EL (cell line): ENCODE results near the gene TRIM31.
A peak's percentile ranks its signal among the peaks of the same experiment; 100 is the strongest.
"Not testable (repeated sequence)": the region's sequence is repeated elsewhere in the genome, so short reads cannot be mapped to it uniquely, and the experiment has no call there.

Experiments used
- DNase-seq: peaks from one replicate; pipeline ENCODE4 v3.0.0-alpha.2; 2016

Gene TRIM31

DNA sequence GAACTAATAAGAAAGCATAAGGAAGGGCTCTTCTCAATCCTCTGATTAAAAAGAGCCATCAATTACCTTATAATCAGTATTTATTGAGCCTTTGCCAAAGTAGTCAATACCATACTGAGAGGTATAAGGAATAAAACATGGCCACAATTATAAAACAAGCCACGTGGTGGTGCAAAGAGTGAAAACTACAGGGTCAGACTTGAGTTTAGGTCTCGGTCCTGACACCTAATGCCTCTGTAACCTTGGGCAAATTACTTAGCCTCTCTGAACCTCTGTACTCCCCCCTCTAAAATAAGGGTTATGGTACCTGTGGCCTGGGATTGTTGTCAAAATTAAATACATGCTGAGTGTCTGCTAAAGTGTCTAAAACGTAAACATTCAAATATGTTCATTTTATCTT lies 36.3 kb upstream of the TRIM31 start:
- no peak for DNase-seq

DNA sequence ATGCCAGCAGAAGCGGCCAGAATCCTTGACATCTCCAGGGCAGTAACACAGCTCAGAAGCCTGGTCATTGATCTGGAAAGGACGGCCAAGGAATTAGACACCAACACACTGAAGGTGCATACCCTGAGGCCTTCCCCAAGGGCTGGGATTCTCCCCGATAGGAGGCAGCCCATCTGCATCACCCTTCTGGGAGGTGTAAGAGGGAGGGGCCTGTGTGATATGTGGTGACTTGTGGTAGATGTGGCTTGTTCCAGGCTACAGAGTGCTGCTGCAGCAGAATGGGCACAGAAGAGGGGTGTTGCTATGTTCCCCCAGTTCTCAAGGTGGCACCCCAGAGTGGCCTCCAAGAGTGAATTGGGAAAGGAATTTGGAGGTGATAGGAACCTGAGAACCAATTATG lies 34.2 kb upstream of the TRIM31 start:
- no peak for DNase-seq

DNA sequence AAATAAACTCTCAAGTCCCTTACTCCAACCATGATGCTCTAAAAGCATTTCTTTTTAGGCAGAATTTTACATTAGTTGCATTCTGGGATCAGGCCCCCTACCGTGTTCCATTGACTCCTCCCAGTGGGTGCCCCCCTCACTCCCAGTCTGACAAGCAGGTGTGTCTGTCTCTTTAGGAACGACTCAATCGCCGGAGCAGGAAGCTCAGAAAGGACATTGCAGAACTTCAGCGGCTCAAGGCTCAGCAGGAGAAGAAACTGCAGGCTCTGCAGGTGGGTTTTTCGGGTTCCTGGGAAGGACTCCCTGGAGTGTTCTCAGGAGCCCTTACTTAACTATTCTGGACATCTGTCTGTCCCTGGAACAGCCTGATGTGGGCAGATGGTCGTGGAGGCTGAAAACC lies 32.9 kb upstream of the TRIM31 start:
- no peak for DNase-seq

DNA sequence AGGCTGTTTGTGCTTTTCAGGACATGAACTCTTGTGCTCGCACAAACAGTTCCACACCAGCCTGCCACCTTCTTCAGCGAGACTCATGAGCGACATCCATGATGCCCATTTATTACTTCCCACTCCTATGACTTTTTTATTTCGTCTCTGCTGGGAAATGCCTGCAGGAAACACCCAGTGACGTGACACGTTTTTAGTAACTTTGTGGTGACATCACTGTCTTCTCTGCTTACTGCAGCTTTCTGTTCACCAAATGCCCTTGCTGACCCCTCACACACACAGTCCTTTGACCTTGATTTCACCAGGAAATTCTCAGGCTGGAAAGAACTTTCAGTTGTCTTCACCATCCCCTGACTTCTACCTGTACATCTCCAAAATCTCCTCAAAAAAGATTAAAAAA lies 31.9 kb upstream of the TRIM31 start:
- DNase-seq = no peak

DNA sequence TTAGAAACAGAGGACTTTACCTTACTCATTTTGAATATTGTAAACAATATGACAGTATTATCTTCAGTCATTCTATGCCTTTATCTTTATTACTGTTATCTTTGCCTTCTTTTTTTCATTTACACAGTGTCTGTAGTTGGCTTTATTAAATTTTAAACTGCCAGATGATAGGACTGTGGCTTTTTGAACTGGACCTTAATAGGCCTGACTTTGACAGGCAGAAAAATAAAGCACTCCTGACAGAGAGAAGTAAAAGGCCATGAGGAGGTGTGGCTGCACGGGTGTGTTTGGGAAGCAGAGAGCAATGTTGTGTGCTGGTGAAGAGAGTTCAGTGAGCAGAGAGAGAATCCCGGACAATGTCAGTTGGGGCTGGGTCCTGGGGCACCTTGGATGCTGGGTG lies 30.9 kb upstream of the TRIM31 start:
- no peak for DNase-seq

DNA sequence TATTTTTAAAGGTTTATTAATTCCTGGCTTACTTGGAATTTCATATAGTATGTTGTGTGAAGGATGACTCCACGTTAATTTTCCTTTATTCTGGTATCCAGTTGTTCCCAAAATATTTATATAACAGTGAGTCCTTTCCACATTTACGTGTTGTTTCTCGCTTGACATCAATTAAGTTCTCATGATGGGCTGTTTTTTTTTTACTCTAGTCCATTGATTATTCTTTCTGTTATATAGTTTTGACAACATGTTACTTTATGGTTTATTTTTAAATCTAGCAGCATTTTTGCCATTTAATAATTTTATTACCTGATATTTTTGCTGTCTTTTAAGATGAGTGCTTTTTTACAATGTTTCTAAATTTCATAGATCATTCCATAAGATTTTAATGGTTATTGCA lies 29.8 kb upstream of the TRIM31 start:
- no peak for DNase-seq

DNA sequence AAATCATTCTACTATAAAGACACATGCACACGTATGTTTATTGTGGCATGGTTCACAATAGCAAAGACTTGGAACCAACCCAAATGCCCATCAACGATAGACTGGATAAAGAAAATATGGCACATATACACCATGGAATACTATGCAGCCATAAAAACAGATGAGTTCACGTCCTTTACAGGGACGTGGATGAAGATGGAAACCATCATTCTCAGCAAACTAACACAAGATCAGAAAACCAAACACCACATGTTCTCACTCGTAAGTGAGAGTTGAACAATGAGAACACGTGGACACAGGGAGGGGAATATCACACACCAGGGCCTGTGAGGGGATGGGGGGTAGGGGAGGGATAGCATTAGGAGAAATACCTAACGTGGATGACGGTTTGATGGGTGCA lies 27.4 kb upstream of the TRIM31 start:
- not testable (repeated sequence) for DNase-seq

DNA sequence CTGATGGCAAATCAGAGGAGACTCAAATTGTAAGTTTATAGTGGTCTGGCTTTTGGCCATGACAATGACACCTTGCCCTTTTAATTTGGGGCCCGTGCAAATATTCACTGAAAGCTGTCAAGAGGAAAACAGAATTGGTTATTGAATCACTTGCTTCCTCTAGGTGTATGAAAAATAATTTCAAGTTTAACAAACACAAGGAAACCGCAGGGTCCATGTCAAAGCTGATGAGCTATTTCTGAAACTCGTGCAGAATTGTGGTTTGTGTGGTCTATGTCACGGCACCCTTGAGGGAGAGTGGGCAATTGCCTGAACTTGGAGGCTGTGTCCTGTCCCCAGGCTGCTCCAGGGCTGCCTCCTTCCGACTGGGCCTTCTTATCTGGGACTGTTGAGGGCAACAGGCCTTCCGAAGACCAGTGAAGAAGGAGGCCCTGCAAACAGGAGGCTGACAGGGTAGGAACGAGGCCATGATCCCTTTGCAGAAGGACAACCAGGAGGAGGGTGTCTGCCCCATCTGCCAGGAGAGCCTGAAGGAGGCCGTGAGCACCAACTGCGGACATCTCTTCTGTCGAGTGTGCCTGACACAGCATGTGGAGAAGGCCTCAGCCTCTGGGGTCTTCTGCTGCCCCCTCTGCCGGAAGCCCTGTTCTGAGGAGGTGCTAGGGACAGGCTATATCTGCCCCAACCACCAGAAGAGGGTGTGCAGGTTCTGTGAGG lies 23.8 kb upstream of the TRIM31 start:
- no peak for DNase-seq

DNA sequence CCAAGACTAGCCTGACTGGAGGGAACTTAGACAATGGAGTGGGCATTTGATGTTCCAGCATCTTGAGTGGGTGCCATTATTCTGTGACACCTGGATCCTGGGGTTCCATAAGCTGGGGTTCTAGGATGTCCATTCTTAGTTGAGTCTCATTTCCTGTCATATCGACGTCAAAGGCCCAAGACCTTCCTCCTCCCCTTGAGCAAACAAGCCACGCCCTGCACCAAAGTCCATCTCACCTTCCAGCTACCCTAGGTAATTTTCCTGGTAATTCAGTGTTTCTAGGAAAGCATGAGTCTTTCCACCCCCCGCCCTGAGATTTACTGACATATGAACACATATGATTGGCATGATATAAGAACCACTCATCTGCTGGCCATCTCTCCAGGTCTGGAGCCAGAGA lies 22.9 kb upstream of the TRIM31 start, which contains the start of gene TRIM40:
Gene TRIM40, plus strand, starts transcription at position 384 of the 400 bp plus-strand sequence. CDS start 897 bp downstream, outside the sequence.
- DNase-seq = no peak

DNA sequence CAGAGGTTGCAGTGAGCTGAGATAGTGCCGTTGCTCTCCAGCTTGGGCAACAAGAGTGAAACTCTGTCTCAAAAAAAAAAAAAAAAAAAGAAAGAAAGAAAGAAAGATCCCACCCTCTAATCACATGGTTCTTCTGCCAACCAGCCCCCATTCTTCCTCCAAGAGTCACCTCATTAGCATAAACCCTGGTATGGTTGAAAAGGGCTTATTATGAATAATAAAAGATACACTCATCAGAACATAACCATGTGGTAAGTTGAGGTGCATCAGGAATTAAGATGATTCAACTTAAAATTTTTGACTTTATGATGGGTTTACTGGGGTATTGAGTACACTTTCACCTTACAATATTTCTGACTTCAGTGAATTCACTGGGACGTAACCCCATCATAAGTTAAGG lies 22.3 kb upstream of the TRIM31 start:
- peak; percentile 12 for DNase-seq

DNA sequence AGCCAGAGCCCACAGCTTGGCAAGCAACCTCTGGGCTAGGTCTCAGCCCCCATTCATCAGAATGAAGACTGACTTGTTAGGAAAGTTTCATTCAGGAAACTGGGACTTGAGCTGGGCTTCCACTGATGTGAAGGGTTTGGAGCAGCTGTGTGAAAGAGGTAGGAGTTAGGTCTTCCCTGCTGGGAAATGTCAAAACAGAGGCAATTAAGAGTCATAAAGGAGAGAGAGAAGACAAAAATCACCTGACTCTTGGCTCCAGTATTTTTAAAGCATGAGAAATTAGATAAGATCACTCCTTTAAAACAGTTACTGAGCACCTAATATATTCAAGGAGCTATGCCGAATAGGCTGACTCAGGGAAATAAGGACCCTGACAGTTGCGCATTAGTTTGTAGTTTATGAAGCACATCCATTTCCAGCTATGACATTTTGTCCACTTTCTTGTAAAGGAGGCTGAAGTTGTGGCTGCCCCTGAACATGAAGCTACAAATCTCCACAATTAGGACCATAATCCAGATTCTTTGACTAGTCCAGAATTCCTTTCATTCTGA lies 19.1 kb upstream of the TRIM31 start:
- DNase-seq = no peak

DNA sequence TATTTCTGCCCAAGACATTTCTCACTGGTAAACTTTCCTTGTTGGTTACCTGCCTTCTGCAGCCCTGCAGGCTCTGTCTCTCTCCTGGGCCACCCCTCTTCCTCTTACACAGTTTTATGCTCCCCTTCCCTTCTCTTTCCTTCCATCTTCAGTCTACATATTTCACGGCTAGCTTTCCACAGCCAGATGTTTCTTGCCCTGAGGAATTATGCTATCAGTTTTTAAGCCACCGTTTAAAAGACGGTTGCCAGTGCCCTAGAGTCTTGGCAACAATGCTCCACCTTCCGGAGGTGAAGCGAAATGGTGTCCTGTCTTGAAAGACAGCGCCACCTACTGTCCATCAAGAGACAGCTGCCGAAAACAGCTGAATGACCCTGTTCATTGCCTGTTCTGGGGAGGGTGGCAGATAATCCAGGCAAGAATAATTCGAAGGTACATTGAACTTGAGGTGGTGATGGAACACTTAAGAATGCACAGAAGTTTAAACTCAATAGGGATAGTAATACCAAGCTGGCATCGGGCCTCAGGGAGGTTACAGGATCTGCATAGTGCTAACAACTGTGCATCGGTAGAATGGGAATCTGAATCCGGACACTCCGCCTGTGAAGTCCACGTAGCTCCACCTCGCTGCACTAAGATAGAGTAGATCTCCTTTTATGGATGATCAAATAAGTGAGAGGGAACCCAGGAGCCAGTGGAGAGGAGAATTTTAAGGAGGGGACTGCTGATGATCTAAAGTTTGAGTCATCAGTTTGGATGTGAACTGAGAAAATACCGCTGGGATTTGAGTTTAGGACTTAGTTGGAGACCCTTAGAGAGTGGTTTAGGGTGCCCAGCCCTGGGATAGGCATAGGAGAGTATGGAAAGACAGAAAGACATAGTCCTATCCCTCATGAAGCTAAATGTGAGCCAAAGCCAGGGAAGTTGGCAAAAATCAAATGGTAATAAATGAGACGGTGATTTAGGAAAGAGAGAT lies 18.3 kb upstream of the TRIM31 start:
- DNase-seq = peak; percentile 80

DNA sequence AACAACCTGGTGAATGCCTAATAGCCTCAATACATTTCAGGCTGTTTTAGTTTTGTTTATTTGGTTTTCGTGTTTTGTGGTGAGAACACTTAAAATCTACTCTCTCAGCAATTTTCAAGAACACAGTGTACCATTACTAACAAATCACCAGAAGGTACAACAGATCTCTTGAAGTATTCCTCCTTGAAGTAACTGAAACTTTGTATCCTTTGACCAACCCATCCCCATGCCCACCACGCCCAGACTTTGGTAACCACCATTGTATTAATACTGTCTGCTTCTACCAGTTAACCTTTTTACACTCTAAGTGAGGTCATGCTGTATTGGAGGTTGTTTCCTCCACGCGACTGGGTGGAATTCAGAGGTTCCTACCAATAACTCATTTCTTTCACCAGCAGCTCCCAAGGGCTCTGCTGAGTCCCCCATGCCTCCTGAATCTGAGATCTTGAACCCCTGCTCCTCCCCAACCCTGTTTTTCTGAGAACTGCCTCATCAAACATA lies 17.3 kb upstream of the TRIM31 start:
- no peak for DNase-seq

DNA sequence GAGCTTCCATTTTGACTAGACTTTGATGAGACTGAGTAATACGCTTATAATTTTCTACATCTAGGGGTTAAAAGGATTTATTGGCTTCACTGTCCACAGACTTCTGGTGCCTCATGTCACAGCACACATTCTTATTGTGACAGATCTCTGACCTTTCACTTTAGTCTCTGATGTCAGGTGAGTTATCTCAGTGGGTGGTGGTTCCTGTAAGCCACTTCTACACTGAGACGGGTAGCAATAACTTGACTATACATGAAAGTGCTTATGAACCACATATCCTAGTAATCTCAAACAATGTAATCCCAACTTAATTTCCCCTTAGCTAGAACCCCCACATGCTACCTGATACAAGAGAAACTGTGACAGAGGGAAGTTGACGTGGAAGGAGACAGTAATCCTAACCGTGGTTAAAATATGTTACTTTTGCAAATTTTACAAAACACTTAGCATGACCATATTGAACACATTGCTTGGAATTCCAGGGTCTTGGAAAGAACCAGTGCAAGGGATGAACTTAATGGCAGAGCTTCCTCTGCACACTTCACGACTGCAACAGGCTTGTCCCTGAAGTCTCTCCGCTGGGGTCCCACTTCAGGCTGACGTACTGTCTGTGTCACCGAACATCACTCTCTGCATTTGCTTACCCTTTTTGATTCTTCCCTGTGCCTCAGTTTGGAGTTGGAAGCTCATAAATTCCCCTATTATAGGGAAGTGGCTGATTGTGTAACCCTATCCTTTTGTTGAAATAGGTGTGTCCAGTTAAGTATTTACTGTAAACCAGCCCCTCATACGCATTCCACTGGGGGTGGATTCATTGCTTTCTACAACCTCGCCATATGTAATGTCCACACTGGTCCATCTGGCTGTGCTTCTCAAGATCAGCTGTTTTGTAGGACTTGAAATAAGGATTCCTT lies 16.6 kb upstream of the TRIM31 start:
- DNase-seq = no peak

DNA sequence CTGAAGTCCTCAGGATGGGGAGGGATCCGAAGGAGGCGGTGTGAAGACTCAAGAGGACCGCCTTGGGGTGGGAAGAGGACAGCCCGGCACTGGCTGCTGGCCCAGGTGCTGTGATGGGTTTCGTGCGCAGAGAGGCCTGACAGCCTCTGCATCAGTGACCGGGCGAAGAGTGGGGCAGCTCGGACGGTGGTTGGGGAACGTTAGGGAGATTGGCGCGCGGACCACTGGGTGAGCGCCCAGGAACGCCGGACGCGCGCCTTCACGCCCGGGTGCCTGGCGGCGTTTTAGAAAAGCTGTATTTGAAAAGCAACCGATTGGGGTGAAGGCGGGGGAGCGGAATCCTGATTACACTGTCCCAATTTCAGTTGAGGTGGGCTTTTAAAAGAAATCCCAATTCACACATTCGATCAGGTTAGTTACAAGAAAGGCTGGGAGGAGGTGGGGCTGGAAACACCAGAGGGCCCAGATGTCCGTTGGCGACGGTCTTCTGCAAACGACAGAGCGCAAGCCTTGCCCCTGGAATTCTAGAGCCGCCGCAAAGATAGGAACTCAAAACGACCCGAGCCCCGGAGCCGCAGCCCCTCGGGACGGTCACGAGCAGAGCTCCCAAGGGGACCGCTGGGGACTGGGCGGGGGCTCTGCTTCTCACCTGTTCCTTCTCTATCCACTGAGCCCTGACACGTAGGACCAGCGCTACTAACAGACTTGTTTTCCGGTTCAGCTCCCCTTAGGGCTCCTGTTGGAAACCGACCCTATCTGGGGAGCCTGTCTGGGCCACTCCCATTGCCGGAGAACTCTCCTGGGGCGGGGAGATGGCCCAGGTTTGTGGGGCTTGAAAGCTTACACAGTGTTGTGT lies 14.6 kb upstream of the TRIM31 start:
- no peak for DNase-seq

DNA sequence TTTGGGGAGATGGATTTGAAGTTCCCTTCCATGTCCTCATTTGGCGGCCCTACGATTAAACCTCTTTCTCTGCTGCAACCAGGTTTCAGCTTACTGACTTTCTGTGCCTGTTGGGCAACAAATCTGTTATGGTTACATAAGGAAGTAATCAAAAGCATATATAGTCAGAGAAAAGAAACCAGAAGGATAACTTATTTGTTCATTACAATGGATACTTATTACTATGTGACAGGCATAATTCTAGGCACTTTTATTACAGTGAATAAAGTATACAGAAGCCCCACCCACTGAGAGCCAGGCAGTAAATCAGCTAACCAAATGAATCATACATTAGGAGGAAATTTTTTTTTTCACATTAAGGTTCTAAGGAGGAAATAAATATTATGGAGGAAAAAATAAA lies 9.6 kb upstream of the TRIM31 start:
- no peak for DNase-seq

DNA sequence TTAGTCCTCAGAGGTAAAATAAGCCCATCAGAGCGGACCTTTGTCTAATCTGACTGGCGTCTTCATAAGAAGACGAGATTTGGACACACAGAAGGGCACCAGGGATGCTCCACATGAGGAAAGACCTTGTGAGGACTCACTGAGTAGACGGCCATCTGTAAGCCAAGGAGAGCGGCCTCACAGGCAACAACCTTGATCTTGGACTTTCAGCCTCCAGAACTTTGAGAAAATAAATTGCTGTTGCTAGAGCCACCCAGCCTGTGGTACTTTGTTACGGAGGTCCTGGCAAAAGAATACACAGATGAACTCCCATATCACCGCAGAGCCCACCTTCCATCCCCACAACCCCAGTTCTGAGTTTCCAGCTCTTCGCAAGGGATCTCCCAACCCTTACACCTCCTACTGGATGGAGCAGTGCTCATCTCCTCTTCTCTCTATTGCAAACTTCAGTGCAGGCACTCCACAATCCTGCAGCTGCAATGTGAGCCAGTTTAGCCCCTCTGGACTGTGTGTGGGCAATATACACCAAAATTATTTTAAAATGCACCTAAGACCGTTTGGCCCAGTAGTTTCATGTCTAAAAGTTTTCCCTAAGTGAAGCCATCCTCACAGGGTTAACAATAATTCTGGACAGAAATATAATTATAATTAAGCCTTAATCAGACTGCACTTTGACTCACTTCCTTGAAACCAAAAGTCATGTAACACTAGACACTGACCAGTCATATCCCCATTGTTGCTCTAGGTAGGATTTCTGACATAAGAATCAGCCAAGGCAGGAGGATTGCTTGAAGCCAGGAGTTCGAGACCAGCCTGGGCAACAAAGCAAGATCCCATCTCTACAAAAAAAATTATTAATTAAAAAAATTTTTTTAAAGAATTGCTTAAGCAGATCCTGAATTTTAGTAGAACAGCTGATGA lies 8.8 kb upstream of the TRIM31 start:
- no peak for DNase-seq

DNA sequence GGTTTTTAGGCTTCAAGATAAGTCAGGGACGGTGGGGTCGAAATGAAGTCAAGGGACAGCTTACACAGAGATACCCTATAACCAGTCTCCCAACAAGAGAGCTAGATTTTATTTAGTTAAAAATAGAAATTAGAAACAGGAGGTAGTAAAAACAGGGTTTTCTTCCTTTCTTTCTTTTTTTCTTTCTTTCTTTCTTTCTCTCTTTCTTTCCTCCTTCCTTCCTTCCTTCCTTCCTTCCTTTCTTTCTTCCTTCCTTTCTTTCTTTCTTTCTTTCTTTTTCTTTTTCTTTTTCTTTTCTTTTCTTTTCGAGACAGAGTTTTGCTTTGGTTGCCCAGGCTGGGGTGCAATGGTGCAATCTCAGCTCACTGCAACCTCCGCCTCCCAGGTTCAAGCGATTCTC lies 5.8 kb upstream of the TRIM31 start:
- not testable (repeated sequence) for DNase-seq

DNA sequence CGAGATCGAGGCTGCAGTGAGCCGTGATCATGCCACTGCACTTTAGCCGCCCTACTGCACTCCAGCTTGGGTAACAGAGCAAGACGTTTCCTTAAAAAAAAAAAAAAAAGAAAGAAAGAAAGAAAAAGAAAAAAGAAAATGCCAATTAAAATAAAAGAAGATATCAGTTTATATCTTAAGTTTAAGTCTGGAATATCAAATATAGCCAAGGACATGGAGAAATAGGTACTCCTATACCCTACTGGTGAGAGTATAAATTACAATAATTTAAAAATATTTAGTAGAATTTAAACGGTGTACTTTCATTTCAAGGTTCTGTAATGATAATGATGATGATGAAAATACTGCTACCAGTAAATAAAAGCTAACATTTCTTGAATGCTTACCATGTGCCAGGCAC lies 3.8 kb upstream of the TRIM31 start:
- no peak for DNase-seq

DNA sequence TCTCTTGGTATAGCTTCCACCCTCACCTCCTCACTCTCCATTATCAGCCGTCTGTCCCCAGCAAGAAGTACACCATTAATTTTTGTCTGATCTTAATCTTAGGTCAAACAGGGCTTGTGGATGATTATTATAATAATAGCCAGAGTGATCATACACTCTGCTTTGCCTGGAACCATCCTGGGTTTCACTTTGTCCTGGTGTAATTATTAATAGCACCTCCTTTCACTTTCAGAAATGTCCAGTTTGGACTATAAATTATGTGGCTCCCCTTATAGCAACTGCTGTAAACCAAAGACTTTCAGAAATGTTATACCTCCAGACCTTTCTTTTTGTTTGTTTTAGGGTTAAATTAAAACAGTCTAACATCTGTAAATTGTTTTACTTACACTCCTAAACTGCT lies 951 bp upstream of the TRIM31 start:
- DNase-seq = no peak
